GM18909 (cell line): ENCODE data around the gene KCNG3.

Experiments used
- ATAC-seq: cut with Tn5 transposase; IDR thresholded peaks from one replicate; pipeline ENCODE4 v1.9.1; 2021; ENCODE audit warnings: mild to moderate bottlenecking; ENCODE audit not compliant: unreplicated experiment, poor library complexity

KCNG3 gene

DNA sequence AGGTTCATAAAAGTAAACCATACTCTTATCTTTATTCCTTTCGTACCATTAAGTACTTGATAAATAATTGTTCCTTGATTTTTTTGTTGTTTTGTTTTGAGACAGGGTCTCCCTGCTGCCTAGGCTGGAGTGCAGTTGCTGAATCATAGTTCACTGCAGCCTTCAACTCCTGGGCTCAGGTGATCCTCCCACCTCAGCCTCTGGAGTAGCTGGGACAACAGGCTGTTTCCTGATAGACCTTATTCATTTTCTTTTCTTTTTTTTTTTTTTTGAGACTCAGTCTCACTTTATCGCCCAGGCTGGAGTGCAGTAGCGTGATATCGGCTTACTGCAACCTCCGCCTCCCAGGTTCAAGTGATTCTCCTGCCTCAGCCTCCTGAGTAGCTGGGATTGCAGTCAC, 5.5 kb downstream of the KCNG3 start:
- ATAC-seq: no peak

DNA sequence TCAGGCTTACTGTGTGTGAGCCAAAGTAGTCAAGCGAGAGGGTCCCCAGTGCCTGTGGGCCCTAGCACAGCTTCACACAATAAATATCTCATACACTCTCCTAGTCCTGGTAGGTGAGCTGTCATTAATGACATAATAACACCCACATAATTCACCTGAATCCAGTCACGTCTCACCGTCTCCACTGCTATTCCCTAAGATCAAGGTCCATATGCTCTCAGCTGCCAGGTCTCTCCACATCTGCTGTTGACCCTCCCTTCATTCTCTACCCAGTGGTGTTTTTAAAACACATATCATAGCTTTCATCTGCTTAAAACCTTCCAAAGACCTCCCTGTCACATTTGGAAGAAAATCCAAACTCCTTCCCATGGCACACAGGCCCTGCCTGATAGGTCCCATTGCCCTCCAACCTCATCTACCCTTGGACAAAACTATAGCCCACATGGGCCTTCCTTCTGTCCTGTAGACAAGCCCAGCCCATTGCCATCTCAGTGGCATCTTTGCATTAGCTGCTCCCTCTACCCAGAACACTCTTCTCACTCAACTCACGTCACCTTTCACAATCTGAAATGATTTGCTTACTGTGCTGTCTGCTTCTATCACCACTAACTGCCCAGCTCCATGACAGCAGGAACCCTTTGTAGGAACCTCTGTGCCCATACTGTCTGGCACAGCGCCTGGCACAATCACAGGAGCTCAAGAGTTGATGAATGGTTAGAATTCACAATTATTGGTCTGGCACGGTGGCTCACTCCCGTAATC, 7.5 kb downstream of the KCNG3 start:
- no peak for ATAC-seq

DNA sequence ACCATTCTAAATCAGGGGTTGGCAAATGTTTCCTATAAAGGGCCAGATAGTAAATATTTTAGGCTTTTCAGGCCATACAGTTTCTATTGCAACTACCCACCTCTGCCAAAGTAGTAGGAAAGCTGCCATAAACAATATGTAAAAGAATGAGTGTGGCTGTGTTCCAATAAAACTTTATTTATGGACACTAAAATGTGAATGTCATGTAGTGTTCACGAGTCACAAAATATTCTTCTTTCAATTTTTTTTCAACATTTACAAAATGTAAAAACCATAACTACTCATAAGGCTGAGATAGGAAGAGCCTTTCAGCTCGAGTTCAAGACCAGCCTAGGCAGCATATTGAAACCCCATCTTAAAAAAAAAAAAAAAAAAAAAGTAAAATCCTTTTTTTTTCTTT, 13.4 kb downstream of the KCNG3 start:
- ATAC-seq: no peak

DNA sequence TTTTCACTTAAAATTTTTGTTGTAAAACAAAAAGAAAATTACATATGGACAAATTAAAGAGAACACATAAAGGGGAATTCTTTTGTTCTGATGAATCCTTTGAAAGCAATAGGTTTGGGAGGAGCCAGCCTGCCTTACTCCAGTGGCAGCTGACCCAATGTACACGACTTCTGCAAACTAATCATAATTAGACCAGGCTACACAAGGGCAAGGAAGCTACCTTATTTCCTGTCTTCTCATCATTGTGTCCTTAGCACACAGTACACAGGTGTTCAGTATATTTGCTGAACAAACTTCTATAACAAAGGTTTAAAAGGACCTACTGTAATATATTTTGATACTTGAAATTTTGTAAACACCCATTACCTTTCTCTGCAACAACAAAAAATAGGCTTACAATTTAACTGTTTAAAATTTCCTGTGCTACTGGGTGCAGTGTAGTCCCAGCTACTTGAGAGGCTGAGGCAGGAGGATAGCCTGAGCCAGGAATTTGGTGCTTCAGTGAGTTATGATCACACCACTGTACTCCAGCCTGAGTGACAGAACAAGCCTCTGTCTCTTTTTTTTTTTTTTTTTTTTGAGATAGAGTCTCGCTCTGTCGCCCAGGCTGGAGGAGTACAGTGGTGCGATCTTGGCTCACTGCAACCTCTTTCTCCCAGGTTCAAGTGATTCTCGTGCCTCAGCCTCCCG, 18.9 kb downstream of the KCNG3 start:
- no peak for ATAC-seq

DNA sequence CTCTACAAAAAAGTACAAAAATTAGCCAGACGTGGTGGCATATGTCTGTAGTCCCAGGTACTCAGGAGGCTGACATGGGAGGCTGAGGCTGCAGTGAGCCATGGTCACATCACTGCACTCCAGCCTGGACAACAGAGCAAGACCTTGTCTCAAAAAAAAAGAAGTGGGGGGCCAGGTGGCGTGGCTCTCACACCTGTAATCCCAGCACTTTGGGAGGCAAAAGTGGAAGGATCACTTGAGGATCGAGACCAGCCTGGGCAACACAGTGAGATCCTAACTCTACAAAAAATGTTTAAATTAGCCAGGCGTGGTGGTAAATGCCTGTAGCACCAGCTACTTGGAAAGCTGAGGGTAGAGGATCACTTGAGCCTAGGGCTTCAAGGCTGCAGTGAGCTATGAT, 23.1 kb downstream of the KCNG3 start:
- ATAC-seq: no peak

DNA sequence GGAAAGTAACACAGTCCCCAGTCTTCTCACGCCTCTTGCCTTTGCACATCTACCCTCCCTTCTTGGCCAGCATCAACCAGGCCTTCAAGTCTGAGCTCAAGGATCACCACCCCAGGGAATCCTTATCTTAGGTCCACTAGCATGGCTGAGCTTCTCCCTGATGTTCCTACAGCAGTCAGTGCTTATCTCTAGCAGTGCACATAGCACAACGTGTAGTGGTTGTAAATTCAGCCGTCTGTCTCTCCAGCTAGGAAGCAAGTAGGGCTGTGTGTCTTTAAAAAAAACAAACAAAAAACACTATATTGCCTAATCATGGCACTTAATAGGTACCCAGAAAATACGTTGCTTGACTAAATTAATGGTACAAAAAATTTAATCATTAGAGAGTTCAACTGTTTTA, 29.2 kb downstream of the KCNG3 start:
- ATAC-seq: no peak

DNA sequence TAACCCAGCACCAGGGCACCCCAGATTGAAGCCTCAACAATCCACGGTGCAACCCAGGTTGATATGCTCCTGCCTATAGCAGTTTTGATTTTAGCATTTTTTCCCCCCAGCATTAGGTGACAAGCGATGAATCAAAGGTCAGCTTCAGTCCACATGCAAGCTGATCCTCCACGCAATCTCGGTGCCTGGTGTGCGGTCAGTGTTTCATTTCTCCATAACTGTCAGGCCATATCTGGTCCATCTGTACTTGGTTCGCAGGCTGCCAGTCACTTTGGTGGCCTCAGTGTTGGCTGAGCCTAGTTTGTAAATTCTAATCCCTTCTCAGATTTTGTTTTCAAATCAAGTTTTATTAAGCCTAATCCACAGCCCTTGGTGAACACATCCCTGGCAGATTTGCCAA, 30.2 kb downstream of the KCNG3 start:
- ATAC-seq: no peak

DNA sequence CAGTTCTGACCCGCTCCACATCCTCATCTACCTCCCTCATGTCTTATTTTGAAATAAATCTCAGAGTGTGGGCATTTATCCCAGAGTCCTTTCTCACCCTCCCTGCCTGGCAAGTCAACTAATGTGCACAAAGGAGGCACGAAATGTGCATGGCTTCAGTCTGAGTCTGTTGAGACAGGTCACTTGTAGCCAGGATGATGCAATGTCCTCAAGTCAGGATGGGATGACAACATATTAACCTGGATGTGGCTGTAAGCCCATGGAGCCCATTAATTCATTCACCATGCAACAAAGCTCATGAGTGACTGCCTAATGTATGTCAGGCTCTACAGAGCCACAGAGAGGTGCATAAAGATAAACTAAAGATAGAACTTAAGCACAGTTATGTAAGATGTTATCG, 34.5 kb downstream of the KCNG3 start:
- ATAC-seq: no peak

DNA sequence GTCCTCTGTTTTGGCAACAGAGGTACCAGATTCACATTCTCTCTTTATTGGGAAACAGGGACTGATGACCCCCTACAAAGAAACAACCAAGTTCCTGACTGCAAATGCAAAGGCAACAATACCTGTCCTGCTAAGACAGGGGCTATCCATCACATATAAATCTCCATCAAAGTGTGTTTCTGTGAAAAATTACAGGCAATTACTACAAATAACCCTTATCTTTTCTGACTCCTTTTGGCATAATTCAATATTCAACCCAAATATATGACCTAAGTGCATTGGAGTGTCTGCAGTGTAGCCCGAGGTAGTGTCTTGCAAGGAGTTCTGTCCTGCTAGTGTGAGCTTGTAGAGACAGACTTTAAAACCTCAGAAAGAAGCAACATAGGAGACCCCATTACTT, 35.4 kb downstream of the KCNG3 start:
- no peak for ATAC-seq

DNA sequence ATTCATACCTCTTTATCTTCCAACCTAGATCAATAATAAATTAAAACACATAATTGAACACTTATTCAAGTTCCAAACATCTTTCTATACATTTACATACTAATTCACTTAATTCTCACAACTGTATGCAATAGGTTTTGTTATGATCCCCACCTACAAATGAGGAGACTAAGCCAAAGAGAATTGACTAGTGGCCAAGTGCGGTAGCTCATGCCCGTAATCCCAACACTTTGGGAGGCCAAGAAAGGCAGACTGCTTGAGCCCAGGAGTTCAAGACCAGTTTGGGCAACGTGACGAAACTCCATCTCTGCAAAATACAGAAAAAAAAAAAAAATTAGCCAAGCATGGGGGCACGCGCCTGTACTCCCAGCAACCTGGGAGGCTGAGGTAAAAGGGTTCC, 36.8 kb downstream of the KCNG3 start:
- ATAC-seq: no peak

DNA sequence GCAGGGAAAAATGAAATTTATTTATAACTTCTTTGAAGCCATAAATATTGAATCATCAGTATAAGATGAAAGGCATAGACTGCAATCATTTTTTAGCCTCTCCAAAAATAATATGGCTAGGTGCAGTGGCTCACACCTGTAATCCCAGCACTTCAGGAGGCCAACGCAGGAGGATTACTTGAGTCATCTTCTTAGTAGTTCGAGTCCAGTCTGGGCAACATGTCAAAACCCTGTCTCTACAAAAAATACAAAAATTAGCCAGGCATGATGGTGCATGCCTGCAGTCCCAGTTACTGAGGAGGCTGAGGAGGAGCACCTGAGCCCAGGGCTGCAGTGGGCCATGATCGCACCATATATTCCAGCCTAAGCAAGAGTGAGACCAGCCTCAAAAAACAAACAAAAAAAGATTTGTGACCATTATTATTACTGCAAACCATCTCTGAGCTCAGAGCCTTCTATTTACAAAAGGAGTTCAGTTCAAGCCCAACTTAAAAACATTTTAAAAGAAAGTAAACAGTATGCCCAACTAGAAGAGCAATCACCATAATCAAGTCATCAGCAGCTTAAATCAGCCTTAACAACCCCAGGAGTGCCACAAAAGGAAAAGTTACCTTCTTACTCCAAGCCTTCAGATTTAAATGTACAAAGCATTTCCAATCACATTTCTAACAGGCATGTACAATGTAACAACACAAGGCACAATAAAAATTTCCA, 37.5 kb downstream of the KCNG3 start:
- no peak for ATAC-seq

DNA sequence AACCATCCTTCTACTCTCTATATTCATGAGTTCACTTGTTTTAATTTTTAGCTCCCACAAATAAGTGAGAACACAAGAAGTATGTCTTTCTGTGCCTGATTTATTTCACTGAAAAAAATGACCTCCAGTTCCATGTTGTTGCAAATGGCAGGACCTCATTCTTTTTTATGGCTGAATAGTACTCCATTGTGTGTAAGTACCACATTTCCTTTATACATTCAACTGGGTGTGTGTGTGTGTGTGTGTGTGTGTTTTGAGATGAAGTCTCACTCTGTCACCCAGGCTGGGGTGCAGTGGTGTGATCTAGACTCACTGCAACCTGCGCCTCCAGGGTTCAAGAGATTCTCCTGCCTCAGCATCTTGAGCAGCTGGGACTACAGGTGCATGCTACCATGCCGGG, 41.2 kb downstream of the KCNG3 start:
- no peak for ATAC-seq

DNA sequence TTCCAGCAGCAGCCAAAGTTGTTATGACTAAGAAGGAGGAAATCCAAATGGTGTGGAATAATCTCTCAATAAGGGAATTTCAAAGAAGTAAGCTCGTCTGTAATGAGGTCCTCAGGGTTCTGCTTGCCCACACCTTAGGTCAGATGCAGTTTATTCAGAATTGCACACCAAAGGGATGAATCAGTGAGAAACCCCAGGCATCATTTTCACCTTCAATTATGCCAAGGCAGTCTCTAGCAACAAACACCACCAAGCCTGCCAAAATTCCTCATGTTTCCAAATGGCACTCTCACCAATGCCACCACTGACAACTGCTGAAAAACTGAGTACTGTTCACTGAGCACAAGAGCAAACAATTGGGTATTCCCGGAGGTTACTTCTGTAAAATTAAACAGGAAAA, 43.6 kb downstream of the KCNG3 start:
- no peak for ATAC-seq

DNA sequence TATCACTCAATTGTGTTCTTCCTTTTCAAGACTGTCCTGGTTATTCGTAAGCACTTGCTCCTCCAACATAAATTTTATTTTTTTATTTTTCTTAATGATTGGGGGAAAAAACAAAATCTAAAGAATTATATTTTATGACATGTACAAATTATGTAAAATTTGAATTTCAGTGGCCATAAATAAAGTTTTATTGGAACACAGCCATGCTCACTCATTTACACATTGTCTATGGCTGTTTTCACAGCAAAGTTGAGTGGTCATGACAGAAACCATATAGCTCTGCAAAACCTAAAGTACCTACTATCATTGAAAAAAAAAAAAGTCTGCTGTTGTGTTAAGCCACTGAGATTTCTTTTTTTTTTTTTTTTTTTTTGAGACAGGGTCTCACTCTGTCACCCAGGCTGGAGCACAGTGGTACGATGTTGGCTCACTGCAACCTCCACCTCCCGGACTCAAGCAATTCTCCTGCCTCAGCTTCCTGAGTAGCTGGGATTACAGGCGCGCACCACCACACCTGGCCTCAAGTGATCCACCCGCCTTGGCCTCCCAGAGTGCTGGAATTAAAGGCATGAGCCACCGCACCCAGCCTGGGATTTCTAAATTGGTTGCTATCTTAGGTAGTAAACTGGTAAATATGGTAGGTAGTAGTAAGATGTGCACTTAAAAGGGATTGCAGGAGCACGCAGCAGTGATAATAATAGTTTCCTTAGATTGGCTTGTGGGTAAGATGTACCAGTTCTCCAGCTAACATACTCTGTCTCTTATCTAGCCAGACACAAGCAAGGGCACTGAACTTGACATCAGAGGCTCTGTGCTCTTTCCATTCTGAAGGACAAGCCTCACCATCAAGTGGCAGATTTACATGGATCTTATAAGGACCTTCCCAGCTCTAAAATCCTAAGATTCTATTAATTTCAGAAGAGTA, 44.4 kb downstream of the KCNG3 start:
- no peak for ATAC-seq

DNA sequence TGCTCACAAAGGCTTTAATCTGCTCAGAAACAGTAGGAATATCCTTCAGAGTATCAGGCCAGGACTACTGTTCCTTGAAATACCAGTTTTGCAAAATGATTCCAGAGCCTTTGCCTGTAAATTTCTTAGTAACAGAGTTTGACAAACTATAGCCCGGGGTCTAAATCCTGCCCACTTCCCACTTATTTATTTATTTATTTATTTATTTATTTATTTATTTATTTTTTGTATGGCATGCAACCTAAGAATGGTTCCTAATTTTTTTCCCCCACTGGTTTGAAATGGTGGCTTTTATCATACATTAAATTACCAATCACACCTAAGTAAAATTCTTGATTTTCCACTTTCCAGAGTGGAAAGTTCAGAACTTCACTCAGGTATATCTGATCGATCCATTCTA, 45.6 kb downstream of the KCNG3 start:
- no peak for ATAC-seq

DNA sequence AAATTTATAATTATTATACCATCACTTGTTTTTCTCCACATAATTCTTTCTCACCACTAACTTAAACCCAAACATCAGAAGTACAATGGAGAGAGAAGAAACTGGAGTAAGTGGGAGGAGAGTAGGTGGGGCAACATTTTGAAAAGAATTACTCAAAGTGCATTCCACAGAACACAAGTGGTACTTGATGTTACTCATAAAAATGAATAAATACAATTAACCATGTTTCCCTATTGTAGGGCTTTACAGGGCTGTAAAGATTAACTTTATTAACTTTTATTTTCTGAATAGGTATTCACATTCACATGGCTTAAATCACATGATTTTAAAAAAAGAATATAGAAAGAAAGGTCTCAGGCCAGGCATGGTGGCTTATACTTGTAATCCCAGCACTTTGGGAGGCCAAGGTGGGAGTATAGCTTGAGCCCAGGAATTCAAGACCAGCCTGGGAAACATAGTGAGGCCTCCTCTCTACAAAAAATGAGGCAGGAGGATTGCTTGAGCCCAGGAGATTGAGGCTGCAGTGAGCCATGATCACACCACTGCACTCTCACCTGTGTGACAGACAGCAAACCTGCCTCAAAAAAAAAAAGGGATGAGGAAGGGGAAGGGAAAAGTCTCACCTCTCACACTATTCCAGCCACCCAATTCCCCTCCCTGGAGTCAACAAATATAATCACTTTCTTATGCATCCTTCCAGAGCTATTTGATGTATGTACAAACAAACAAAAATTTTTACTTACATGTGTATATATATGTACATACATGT, 47.1 kb downstream of the KCNG3 start:
- no peak for ATAC-seq

DNA sequence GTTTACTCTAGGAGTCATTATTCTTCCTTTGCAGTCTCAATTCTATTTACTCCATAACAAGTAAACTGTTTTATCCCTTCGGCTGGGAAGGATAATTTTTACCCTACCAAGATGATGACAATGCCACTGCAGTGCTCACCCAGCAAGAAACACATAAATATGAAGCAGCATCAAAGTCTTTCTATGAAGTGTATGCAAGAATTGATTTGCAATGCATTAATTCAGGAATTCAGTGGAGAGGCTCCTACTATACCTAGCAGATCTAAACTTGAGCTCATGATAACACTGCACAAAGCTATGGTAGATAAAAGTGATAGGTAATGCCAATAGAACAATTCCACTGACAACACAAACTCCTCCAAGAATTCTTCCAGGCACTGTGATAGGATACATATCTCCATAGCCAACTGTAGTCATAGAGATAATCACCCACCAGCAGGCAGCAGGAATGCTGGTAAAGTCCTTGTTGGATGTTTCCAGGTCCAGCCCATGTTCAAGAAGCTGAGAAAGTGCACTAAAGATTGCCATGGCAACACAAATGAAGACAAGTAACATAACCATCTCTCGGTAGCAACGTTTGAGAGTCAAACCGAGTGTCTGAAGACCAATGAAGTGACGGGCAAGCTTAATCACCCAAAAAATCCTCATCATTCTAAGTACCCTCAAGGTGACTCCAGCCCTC, 49.9 kb downstream of the KCNG3 start:
- no peak for ATAC-seq

DNA sequence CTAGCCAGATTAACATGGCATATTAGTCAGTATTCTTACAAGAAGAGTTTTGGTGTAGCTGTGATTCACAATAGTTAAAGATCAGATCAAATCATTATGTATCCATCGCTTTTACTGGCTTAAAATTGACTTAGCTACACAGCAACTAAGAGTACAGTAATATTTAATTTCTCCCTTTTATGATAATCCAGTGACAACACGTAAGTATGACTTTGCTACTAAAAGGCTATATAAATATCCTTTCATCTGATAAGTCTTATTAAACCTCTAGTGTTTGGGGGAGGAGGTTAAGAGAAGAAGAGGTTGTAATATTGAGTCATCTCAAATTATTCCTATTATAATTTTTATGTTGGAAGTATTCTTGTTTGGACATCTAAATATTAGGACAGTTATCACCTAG, 51.0 kb downstream of the KCNG3 start:
- ATAC-seq: no peak

DNA sequence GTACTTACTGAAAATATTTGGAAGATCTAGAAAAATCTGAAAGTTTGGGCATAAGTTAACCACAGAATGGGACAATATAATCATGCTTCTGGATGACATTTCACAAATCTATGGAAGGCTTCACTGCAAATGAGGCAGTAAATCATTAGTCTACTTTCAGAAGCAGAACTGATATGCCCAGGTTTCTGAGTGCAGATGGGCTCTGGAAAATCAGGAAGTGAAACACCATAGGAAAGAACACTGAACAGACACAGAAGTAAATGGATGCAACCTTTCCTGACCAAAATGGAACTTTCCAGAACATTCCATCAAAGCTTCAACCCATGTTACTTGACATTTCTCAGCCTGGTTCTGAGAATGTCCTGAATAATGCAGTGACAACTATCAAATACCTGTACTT, 55.1 kb downstream of the KCNG3 start:
- no peak for ATAC-seq
